HepG2 (cell line): ENCODE results near the gene CD3D. TPM values are rescaled to one million over a fixed set of nuclear protein-coding genes. Genes with fewer than 3 reads are reported as not detected.

Source experiments
- BHLHE40 ChIP-seq: IDR thresholded peaks from 2 replicates; pipeline ENCODE4 v1.6.1; 2011; ENCODE audit warnings: low read length, improper control_type of control experiment
- CTCF ChIP-seq: sonication (generic); formaldehyde crosslinking; IDR thresholded peaks from 2 replicates; pipeline ENCODE4 v1.5.0; 2020; ENCODE audit warnings: mild to moderate bottlenecking, missing genetic modification reagents, moderate library complexity
- ELF1 ChIP-seq: sonication (generic); formaldehyde crosslinking; IDR thresholded peaks from 2 replicates; pipeline ENCODE4 v1.4.0; 2020; ENCODE audit warnings: missing genetic modification reagents
- ETV6 ChIP-seq: sonication (generic); formaldehyde crosslinking; conservative IDR thresholded peaks from 2 replicates; pipeline ENCODE4 v1.4.0; 2020; ENCODE audit warnings: missing genetic modification reagents
- HDAC1 ChIP-seq: sonication (generic); formaldehyde crosslinking; IDR thresholded peaks from 2 replicates; pipeline ENCODE4 v1.5.1; 2020; ENCODE audit warnings: mild to moderate bottlenecking, missing genetic modification reagents
- MZF1 ChIP-seq: sonication (generic); formaldehyde crosslinking; IDR thresholded peaks from 2 replicates; pipeline ENCODE4 v1.8.1; 2023; ENCODE audit warnings: mild to moderate bottlenecking, missing genetic modification reagents, borderline replicate concordance
- SRSF1 ChIP-seq: fragments of 200-400 bp; formaldehyde crosslinking; optimal IDR thresholded peaks from 2 replicates; pipeline ENCODE3; 2017; ENCODE audit warnings: mild to moderate bottlenecking, low read depth, low read length, moderate library complexity
- TIGD3 ChIP-seq: sonication (generic); formaldehyde crosslinking; IDR thresholded peaks from 2 replicates; pipeline ENCODE4 v1.5.1; 2020; ENCODE audit warnings: mild to moderate bottlenecking, missing genetic modification reagents, borderline replicate concordance
- TP53 ChIP-seq: sonication (generic); formaldehyde crosslinking; conservative IDR thresholded peaks from 2 replicates; pipeline ENCODE4 v1.4.0; 2020; ENCODE audit warnings: missing genetic modification reagents
- ZBTB25 ChIP-seq: IDR thresholded peaks from 2 replicates; pipeline ENCODE4 v1.6.1; 2018; ENCODE audit warnings: missing genetic modification reagents
- ZFP91 ChIP-seq: sonication (generic); formaldehyde crosslinking; IDR thresholded peaks from 2 replicates; pipeline ENCODE4 v1.9.0; 2022; ENCODE audit warnings: missing genetic modification reagents, mild to moderate bottlenecking, borderline replicate concordance
- ZNF180 ChIP-seq: sonication (generic); formaldehyde crosslinking; IDR thresholded peaks from 2 replicates; pipeline ENCODE4 v1.4.0; 2020; ENCODE audit warnings: low read depth, missing genetic modification reagents, borderline replicate concordance
- ZNF251 ChIP-seq: sonication (generic); formaldehyde crosslinking; IDR thresholded peaks from 2 replicates; pipeline ENCODE4 v1.9.0; 2021; ENCODE audit warnings: mild to moderate bottlenecking, missing genetic modification reagents
- ZNF317 ChIP-seq: sonication (generic); formaldehyde crosslinking; IDR thresholded peaks from 2 replicates; pipeline ENCODE4 v1.5.0; 2020; ENCODE audit warnings: mild to moderate bottlenecking, missing genetic modification reagents
- ZNF672 ChIP-seq: sonication (generic); formaldehyde crosslinking; IDR thresholded peaks from 2 replicates; pipeline ENCODE4 v1.8.1; 2022; ENCODE audit warnings: missing genetic modification reagents
- ZSCAN9 ChIP-seq: IDR thresholded peaks from 2 replicates; pipeline ENCODE4 v1.6.1; 2016; ENCODE audit warnings: borderline replicate concordance
- polyA plus RNA-seq, 8 experiments: library from polyadenylated mRNA; depleted of rRNA in 3 of 8; stranded (reverse) in 7 of 8; unstranded in 1 of 8; fragments of >200 nt; fragmentation: Illumina TruSeq in 4 of 8; extraction: Trizol in 4 of 8; gene quantifications; 2 replicates each; pipeline versions ENCODE4 v1.2.1 to v1.2.3, GENCODE V29; 2011 to 2016; ENCODE audit warnings: low read depth in 4 of 8, missing spikeins in 1 of 8, mixed read lengths in 1 of 8; ENCODE audit not compliant: insufficient read depth in 1 of 8
- total RNA-seq, 5 experiments: library from RNA; depleted of rRNA; stranded (reverse); fragments of >200 nt; fragmentation: Illumina TruSeq; extraction: Trizol; gene quantifications; 2 replicates each; pipeline ENCODE4 v1.2.3, GENCODE V29; 2016; ENCODE audit warnings: low read depth in 1 of 5
- TF ChIP-seq, protein P1 (sequence below): sonication (generic); formaldehyde crosslinking; IDR thresholded peaks from 2 replicates; pipeline ENCODE4 v1.4.0; 2020; ENCODE audit warnings: low read depth, mild to moderate bottlenecking, missing genetic modification reagents
- TF ChIP-seq, protein P2 (sequence below): sonication (generic); formaldehyde crosslinking; IDR thresholded peaks from 2 replicates; pipeline ENCODE4 v1.5.0; 2020; ENCODE audit warnings: mild to moderate bottlenecking, missing genetic modification reagents
- TF ChIP-seq, protein P3 (sequence below): sonication (generic); formaldehyde crosslinking; IDR thresholded peaks from 2 replicates; pipeline ENCODE4 v1.4.0; 2020; ENCODE audit warnings: missing genetic modification reagents, mild to moderate bottlenecking, borderline replicate concordance

CD3D gene
- total and polyA plus RNA-seq, 2 of the 13 experiments (the other 11 are each of a cell fraction or from before 2014, with no cell fraction given), result 0.66 to 6.6 TPM

- no peak for TF ChIP-seq ZBTB25 (CRISPR knock-in tag)
- TF ChIP-seq SRSF1, result no peak
- no peak for TF ChIP-seq ZNF317 (CRISPR knock-in tag)
- TF ChIP-seq ZNF672, result no peak
- TF ChIP-seq TIGD3 (CRISPR knock-in tag), result no peak
- TF ChIP-seq ZNF251 (CRISPR knock-in tag), result no peak
- no peak for TF ChIP-seq ZFP91
- TF ChIP-seq, protein P1, sequence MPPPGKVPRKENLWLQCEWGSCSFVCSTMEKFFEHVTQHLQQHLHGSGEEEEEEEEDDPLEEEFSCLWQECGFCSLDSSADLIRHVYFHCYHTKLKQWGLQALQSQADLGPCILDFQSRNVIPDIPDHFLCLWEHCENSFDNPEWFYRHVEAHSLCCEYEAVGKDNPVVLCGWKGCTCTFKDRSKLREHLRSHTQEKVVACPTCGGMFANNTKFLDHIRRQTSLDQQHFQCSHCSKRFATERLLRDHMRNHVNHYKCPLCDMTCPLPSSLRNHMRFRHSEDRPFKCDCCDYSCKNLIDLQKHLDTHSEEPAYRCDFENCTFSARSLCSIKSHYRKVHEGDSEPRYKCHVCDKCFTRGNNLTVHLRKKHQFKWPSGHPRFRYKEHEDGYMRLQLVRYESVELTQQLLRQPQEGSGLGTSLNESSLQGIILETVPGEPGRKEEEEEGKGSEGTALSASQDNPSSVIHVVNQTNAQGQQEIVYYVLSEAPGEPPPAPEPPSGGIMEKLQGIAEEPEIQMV, result peak; percentile 99
- TF ChIP-seq CTCF, result peak; percentile 90
- no peak for TF ChIP-seq ETV6 (CRISPR knock-in tag)
- no peak for TF ChIP-seq ELF1 (CRISPR knock-in tag)
- no peak for TF ChIP-seq ZNF180 (CRISPR knock-in tag)
- no peak for TF ChIP-seq TP53 (CRISPR knock-in tag)
- TF ChIP-seq ZSCAN9, result no peak
- no peak for TF ChIP-seq MZF1
- TF ChIP-seq BHLHE40, result no peak
- TF ChIP-seq, protein P2, sequence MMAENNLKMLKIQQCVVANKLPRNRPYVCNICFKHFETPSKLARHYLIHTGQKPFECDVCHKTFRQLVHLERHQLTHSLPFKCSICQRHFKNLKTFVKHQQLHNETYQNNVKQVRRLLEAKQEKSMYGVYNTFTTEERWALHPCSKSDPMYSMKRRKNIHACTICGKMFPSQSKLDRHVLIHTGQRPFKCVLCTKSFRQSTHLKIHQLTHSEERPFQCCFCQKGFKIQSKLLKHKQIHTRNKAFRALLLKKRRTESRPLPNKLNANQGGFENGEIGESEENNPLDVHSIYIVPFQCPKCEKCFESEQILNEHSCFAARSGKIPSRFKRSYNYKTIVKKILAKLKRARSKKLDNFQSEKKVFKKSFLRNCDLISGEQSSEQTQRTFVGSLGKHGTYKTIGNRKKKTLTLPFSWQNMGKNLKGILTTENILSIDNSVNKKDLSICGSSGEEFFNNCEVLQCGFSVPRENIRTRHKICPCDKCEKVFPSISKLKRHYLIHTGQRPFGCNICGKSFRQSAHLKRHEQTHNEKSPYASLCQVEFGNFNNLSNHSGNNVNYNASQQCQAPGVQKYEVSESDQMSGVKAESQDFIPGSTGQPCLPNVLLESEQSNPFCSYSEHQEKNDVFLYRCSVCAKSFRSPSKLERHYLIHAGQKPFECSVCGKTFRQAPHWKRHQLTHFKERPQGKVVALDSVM (CRISPR knock-in tag), result peak; percentile 96
- TF ChIP-seq HDAC1 (CRISPR knock-in tag), result no peak
- TF ChIP-seq, protein P3, sequence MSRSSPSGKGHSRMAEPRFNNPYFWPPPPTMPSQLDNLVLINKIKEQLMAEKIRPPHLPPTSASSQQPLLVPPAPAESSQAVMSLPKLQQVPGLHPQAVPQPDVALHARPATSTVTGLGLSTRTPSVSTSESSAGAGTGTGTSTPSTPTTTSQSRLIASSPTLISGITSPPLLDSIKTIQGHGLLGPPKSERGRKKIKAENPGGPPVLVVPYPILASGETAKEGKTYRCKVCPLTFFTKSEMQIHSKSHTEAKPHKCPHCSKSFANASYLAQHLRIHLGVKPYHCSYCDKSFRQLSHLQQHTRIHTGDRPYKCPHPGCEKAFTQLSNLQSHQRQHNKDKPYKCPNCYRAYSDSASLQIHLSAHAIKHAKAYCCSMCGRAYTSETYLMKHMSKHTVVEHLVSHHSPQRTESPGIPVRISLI (CRISPR knock-in tag), result no peak
These were observed 51.6 kb downstream of the CD3D start (continued) for GRCh38 chr11:118290923-118291322.
